MG63 (cell line): ENCODE data around the gene NBPF6. TPM values are rescaled to one million over a fixed set of nuclear protein-coding genes. Genes with fewer than 3 reads are reported as not detected.
"Not testable (repeated sequence)": the region's sequence is repeated elsewhere in the genome, so short reads cannot be mapped to it uniquely, and the experiment has no call there.

Source experiments
- DNase-seq: peaks from one replicate; pipeline ENCODE4 v3.0.0-alpha.2; 2020
- H3K27me3 ChIP-seq: fragments of 250-450 bp; sonication (Bioruptor Pico); 2 replicates; pipeline ENCODE4 v1.5.1; 2020; ENCODE audit warnings: mild to moderate bottlenecking, moderate library complexity
- H3K36me3 ChIP-seq: fragments of 250-450 bp; sonication (Bioruptor Pico); 2 replicates; pipeline ENCODE4 v1.5.1; 2020; ENCODE audit warnings: mild to moderate bottlenecking, moderate library complexity
- H3K4me3 ChIP-seq: fragments of 250-450 bp; sonication (Bioruptor Pico); 2 replicates; pipeline ENCODE4 v1.5.1; 2020; ENCODE audit warnings: mild to moderate bottlenecking, moderate library complexity
- H3K9me3 ChIP-seq: fragments of 250-450 bp; sonication (Bioruptor Pico); 2 replicates; pipeline ENCODE4 v1.5.1; 2020; ENCODE audit warnings: mild to moderate bottlenecking, moderate library complexity
- total RNA-seq: library from RNA; depleted of rRNA; stranded (reverse); fragments of >200 nt; shearing (Covaris generic); gene quantifications from 2 replicates; pipeline ENCODE4 v1.2.3, GENCODE V29; 2014; ENCODE audit warnings: low replicate concordance; rRNA removed

NBPF6 gene, protein sequence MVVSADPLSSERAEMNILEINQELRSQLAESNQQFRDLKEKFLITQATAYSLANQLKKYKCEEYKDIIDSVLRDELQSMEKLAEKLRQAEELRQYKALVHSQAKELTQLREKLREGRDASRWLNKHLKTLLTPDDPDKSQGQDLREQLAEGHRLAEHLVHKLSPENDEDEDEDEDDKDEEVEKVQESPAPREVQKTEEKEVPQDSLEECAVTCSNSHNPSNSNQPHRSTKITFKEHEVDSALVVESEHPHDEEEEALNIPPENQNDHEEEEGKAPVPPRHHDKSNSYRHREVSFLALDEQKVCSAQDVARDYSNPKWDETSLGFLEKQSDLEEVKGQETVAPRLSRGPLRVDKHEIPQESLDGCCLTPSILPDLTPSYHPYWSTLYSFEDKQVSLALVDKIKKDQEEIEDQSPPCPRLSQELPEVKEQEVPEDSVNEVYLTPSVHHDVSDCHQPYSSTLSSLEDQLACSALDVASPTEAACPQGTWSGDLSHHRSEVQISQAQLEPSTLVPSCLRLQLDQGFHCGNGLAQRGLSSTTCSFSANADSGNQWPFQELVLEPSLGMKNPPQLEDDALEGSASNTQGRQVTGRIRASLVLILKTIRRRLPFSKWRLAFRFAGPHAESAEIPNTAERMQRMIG
- total RNA-seq: 0.13 and 0.35 TPM in 2 replicates

DNA sequence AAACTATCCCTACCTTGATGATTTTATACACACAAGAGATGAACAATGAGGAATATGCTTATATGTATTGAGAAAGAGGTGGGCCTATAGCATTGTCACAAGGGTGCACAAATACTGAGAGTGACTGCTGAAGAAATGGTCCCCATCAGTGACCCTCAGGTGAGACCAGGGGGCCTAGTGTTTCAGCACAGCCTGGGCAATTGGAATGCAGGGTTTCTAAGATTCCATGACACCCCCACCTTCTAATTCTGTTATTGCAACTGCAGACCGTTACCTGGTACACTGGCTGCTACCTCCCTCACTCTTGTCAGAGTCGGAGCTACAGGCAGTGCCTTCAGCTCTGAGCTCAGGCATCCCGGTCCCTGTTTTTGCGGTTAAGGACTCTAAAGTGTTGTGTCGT, at the start of gene NBPF6:
Gene NBPF6, plus strand, starts transcription at position 301 of the 400 bp plus-strand sequence. CDS start 259 bp downstream, outside the sequence.
- not testable (repeated sequence) for H3K9me3 ChIP-seq, H3K27me3 ChIP-seq, H3K4me3 ChIP-seq, DNase-seq, H3K36me3 ChIP-seq

GRCh38 chr1:108411098-108411833, 38.9 kb upstream of the NBPF6 start:
- not testable (repeated sequence) for H3K4me3 ChIP-seq, H3K36me3 ChIP-seq, DNase-seq, H3K9me3 ChIP-seq, H3K27me3 ChIP-seq

DNA sequence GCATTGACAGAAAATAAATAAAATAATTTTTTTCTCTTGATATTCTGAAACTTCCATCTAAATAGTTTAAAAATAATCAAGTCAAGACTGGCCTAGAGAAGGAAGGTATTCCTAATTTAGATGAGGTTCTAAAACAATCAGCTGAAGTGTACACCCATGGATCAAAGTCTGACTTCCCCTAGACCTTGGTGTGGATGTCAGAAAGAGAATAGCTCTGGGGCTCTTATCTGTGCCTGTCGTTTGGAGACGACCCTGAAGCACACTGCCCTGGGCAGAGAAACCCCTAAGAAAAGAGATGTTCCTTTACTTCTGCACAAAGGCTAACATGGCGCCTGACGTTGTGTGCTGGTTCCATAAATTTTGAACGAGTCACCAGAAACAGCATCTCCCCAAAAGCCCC, 30.0 kb upstream of the NBPF6 start:
- not testable (repeated sequence) for DNase-seq, H3K4me3 ChIP-seq, H3K27me3 ChIP-seq, H3K9me3 ChIP-seq, H3K36me3 ChIP-seq

DNA sequence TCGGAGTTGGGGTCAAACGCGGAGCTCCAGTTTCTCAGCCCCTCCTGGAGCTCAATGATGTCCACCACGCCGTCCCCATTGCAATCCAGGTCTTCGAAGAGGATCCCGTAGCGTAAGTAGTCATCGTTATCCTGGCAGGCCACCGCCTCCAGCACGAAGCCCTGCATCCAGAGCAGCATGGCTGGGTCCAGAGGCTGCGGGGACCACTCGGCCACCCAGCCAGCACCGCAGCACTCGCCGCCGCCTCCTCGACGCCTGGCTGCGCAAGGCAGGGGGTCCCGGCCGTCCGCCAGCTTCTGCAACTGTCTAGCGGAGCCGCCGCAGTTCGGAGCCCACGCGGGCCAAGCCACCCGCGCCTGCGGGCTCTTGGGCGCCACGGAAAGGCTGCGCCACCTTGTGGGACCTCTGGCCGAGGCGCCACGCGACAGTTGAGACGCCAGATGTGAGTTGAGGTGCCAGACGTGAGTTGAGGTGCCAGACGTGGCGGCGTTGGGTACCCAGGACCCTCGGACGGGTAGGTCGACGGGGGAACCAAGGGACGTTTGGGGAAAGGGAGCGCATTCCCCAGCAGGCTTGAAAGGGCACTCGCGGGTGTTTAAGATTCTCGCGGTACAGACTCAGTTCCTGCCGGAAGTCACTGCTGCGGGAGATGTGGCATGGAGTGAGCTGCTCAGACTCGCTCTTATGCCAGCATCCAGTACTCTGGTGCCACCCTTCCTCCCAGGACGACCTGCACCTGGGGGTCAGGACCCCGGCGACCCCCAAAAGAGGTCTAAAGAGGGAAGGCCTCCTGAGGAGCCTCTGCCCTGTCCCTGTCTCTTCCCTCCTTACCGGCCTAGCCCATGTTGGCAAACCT, 28.9 kb upstream of the NBPF6 start:
- not testable (repeated sequence) for H3K4me3 ChIP-seq, H3K27me3 ChIP-seq, H3K9me3 ChIP-seq, H3K36me3 ChIP-seq, DNase-seq

DNA sequence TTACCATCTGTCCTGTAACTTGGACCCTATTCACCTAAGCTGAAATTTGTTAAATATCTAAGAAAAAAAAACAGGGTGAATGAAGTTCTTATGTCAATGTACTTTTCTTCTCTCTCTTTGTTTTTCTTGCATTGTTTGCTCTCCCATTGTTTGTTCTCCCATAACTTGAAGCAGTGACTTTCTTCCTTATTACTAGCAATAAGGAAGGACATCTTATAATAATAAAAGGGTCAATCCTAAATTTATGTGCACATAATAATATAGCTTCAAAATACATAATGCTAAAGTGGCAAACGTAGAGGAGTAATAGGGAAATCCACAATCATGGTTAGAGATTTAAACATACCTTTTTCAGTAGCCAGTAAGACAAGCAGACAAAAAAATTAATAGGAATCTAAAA, 23.3 kb upstream of the NBPF6 start:
- not testable (repeated sequence) for H3K9me3 ChIP-seq, H3K27me3 ChIP-seq, DNase-seq, H3K4me3 ChIP-seq, H3K36me3 ChIP-seq

- not testable (repeated sequence) for DNase-seq, H3K27me3 ChIP-seq, H3K36me3 ChIP-seq, H3K4me3 ChIP-seq, H3K9me3 ChIP-seq
These were observed 18.1 kb upstream of the NBPF6 start for GRCh38 chr1:108432002-108432401.

DNA sequence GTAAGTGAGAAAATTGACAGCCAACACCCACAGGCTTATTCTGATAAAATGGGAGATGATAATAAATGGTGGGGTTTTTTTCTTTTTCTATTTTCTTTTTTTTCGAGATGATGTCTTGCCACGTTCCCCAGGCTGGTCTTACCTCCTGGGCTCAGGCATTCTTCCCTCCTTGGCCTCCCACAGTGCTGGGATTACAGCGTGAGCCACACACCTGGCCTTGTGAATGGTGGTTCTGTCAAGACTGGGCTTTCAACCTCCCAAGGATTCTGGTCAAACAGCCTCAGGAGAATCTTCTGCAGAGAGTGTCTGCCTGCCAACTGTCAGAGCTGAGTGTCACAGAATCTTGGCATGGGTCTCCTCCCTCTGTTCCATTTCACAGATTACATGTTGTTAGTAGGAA, 16.7 kb upstream of the NBPF6 start:
- H3K27me3 ChIP-seq, H3K4me3 ChIP-seq, H3K9me3 ChIP-seq, H3K36me3 ChIP-seq, DNase-seq: not testable (repeated sequence)

GRCh38 chr1:108438536-108438935, 11.6 kb upstream of the NBPF6 start:
- not testable (repeated sequence) for H3K27me3 ChIP-seq, H3K9me3 ChIP-seq, DNase-seq, H3K4me3 ChIP-seq, H3K36me3 ChIP-seq

- not testable (repeated sequence) for H3K4me3 ChIP-seq, H3K27me3 ChIP-seq, H3K9me3 ChIP-seq, H3K36me3 ChIP-seq, DNase-seq
These were observed 4.4 kb downstream of the NBPF6 start for GRCh38 chr1:108454521-108454920.

- H3K9me3 ChIP-seq, H3K36me3 ChIP-seq, H3K4me3 ChIP-seq, H3K27me3 ChIP-seq, DNase-seq: not testable (repeated sequence)
These were observed 8.5 kb downstream of the NBPF6 start for GRCh38 chr1:108458661-108459060.

DNA sequence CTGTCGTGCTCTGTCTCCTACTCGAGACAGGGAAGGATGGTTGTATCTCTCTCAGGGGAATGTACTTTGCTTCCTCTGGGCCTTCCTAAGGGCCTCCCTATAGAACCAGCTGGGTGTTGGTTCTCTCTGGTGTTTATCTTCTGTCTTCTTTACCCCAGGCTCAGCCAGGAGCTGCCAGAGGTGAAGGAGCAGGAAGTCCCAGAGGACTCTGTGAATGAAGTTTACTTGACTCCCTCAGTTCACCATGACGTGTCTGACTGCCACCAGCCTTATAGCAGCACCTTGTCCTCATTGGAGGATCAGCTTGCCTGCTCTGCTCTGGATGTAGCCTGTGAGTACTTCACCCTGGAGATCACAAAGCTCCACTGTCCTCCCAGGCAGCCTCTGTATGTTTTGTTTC, 11.6 kb downstream of the NBPF6 start:
- DNase-seq, H3K4me3 ChIP-seq, H3K9me3 ChIP-seq, H3K36me3 ChIP-seq, H3K27me3 ChIP-seq: not testable (repeated sequence)

- not testable (repeated sequence) for H3K36me3 ChIP-seq, H3K27me3 ChIP-seq, H3K4me3 ChIP-seq, DNase-seq, H3K9me3 ChIP-seq
These were observed 13.8 kb downstream of the NBPF6 start for GRCh38 chr1:108463962-108464361.

DNA sequence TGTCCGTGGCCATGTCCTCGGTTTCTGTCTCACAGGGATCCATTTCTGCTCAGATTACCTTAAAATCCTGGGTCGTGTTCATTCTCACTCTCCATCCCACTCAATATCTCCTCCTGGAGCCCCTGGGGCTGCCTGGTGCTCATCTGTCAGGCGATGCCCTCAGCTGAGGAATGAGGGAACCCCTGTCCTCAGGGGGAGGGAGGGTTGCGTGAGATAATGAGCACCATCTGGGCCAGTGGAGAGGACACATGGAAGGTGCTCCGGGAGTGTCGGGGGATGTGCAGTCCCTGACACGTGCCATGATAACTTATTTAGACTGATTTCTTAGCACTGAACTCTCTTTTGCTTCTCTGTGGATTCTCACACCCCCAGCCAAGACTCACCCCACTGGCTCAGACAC, 16.0 kb downstream of the NBPF6 start:
- H3K36me3 ChIP-seq, H3K27me3 ChIP-seq, H3K9me3 ChIP-seq, DNase-seq, H3K4me3 ChIP-seq: not testable (repeated sequence)

GRCh38 chr1:108467155-108467554, 17.0 kb downstream of the NBPF6 start:
- H3K4me3 ChIP-seq, H3K36me3 ChIP-seq, DNase-seq, H3K9me3 ChIP-seq, H3K27me3 ChIP-seq: not testable (repeated sequence)

DNA sequence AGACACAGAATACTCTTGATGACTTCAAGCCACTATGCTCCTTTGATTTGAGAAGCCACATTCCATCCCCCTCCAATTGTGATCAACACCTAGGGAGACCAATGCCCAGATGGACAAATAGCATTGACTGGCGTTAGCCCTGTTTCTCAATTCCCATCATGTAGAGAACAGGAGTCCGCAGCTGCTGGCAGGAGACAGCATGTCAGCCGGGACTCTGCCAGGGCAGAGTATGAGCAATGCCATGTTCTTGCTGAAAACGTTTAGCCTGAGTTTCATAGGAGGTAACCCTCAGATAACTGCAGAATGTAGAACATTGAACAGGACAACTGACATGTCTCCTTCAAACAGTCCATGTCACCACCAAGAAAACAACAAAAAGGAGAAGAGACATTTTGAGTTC, 20.6 kb downstream of the NBPF6 start:
- not testable (repeated sequence) for H3K27me3 ChIP-seq, H3K36me3 ChIP-seq, DNase-seq, H3K9me3 ChIP-seq, H3K4me3 ChIP-seq

DNA sequence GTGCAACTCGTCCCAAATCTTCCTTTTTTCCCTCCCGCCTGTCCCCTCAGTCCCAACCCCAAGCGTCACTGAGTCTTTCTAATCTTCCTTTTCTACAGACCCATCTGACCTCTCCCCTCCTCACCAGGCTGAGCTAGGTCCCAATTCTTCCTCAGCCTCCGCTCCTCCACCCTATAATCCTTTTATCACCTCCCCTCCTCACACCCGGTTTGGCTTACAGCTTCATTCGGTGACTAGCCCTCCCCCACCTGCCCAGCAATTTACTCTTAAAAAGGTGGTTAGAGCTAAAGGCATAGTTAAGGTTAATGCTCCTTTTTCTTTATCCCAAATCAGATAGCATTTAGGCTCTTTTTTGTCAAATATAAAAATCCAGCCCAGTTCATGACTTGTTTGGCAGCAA, 24.4 kb downstream of the NBPF6 start:
- not testable (repeated sequence) for H3K27me3 ChIP-seq, DNase-seq, H3K36me3 ChIP-seq, H3K4me3 ChIP-seq
- peaks cover 16% of the 10 kb centered on the region for H3K9me3 ChIP-seq
